ENCODE data around the gene SEPTIN11. TPM values are rescaled to one million over a fixed set of nuclear protein-coding genes. Genes with fewer than 3 reads are reported as not detected.

Gene SEPTIN11
- total and polyA plus RNA-seq, 9 of the 15 experiments (the other 6 are each of a cell fraction or from before 2014, with no cell fraction given), result 25.7 to 142 (median 84.3) TPM

DNA sequence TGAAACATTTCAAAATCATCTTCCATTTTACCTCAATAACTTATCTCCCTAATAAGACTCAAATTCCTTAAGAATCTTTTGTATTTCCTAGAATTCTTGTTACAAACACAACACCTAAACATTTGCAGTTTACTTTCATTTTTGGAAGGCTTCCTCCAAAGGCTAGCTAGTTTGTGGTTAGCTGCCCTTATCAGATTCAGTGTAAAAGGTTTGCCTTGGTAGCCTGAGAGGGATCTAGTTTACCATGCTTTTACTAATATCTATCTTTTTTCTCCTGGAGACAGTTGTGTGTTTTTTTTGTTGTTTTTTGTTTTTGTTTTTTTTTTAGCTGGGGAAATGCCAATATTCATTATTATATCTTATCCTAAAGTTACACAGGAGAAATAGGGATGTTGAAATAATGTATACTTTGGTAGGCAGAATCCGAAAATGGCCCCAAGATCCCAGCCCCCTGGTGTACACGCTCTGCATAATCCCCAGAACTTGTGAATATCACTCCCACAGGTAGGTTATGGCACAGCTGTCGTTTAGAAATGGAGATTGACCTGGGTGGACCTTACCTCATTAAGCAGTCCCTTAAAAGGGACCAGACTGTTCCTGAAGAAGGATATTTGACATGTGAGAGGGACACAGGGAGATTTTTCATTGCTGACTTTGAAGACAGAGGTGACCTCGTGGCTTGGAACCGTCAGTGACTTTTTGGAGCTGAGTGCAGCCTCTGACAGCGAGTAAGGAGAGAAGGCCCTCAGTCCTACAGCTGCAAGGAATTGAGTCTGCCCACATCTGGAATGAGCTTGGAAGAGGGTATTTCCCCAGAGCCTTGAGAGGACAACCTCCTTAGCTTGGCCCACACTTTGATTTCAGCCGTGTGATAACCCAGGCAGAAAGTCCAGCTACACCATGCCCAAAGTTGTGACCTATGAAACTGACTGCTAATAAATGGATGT is 33.4 kb downstream of the SEPTIN11 start (continued):
- TF ChIP-seq RBBP5 (IDR thresholded peaks at IDR 0.05; ENCODE audit: borderline replicate concordance, insufficient read depth, low read length, poor library complexity, severe bottlenecking) (no peak), STAG1 (CRISPR knock-in tag; IDR thresholded peaks at IDR 0.05; ENCODE audit: borderline replicate concordance) (no peak), KDM2B (CRISPR knock-in tag; IDR thresholded peaks at IDR 0.05) (no peak), NBN (IDR thresholded peaks at IDR 0.05; ENCODE audit: low read depth) (peak; percentile 56; the same call in 1 of the 2 replicates), ZNF589 (CRISPR knock-in tag; IDR thresholded peaks at IDR 0.05; ENCODE audit: low read depth) (no peak), LCOR (CRISPR knock-in tag; IDR thresholded peaks at IDR 0.05) (peak; percentile 68; the same call in 1 of the 2 replicates), BRD9 (IDR thresholded peaks at IDR 0.05; ENCODE audit: low read depth, partially characterized antibody) (peak; percentile 93), HDAC1 (IDR thresholded peaks at IDR 0.05) (no peak), DIDO1 (tag; IDR thresholded peaks at IDR 0.05; ENCODE audit: low read depth) (no peak)
- TF ChIP-seq, protein P1, sequence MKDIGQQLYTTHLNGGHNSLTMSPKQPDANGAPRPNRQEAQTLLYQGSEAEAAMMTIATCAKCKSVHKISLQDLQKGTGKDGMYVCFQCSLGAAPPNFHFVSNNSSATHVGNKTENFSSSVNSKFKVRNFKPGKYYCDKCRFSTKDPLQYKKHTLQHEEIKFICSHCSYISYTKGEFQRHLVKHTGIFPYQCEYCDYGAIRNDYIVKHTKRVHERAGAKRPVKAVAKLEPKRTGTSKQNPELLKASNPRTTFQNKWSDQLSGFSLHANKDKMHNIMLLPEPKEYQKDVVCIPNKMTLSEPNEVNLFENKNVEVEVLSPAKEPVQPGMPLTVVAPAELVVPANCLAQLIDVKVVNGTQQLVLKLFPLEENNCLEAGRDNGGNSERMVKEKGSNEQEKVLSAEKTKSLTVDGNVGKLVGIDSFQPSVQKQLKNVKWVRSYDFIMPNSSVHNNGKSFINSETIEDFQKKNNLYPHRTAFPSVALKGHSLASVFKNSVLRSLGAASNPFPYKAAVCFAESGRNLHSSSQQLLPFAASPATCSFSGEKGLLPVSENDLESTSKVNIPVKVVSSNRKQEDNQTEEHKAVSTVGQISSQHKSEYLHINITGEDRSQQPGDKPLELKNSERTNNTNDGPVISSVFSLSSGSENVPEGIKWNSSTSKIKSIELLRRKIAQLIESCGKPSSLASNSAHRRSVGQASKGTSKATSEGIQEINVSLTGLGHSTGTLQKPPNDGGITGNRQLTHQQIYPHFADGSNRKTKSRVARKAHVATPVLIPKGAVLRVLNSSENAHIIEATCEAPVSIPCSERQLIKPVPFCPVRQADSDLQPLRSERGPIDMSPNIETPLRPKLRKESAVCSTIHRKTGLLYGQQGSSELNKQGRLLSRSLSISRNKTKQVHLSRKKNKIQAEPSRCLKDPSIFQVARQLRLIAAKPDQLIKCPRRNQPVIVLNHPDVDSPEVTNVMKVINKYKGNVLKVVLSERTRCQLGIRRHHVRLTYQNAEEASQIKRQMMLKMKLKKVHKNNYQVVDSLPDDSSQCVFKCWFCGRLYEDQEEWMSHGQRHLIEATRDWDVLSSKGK (CRISPR knock-in tag; IDR thresholded peaks at IDR 0.05), result no peak
- TF ChIP-seq, protein P2, sequence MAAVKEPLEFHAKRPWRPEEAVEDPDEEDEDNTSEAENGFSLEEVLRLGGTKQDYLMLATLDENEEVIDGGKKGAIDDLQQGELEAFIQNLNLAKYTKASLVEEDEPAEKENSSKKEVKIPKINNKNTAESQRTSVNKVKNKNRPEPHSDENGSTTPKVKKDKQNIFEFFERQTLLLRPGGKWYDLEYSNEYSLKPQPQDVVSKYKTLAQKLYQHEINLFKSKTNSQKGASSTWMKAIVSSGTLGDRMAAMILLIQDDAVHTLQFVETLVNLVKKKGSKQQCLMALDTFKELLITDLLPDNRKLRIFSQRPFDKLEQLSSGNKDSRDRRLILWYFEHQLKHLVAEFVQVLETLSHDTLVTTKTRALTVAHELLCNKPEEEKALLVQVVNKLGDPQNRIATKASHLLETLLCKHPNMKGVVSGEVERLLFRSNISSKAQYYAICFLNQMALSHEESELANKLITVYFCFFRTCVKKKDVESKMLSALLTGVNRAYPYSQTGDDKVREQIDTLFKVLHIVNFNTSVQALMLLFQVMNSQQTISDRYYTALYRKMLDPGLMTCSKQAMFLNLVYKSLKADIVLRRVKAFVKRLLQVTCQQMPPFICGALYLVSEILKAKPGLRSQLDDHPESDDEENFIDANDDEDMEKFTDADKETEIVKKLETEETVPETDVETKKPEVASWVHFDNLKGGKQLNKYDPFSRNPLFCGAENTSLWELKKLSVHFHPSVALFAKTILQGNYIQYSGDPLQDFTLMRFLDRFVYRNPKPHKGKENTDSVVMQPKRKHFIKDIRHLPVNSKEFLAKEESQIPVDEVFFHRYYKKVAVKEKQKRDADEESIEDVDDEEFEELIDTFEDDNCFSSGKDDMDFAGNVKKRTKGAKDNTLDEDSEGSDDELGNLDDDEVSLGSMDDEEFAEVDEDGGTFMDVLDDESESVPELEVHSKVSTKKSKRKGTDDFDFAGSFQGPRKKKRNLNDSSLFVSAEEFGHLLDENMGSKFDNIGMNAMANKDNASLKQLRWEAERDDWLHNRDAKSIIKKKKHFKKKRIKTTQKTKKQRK (IDR thresholded peaks at IDR 0.05; ENCODE audit: borderline replicate concordance, low read depth, low read length), result no peak
